ENCODE measurements around the gene CCDC9B.

GRCh38 chr15:40323239-40323952, 17.3 kb downstream of the CCDC9B start, which contains the start of gene INAFM2:
- TF ChIP-seq POLR2A (IDR thresholded peaks at IDR 0.05) = peak in 2 of 4 donors; percentile 47 to 54
- peak; percentile 48 to 82 (median 68) for TF ChIP-seq CTCF (IDR thresholded peaks at IDR 0.05)

All from esophagus squamous epithelium (tissue), 4 donors.